Left cardiac atrium (tissue), 4 donors: ENCODE measurements around the gene LTA4H. TPM values are rescaled to one million over a fixed set of nuclear protein-coding genes. Genes with fewer than 3 reads are reported as not detected.
"Not testable (repeated sequence)": the region's sequence is repeated elsewhere in the genome, so short reads cannot be mapped to it uniquely, and the experiment has no call there.

Source experiments
- ATAC-seq, 2 donors: fragments of 200-7000 bp; cut with Tn5 transposase; one replicate each; pipeline ENCODE4 v1.9.1; 2020; ENCODE audit warnings: mild to moderate bottlenecking in 2 of 2, moderate library complexity in 2 of 2
- DNase-seq: peaks from one replicate; pipeline ENCODE4 v3.0.0-alpha.2; 2020
- intact Hi-C, 2 donors: fragments of 100-400 bp; cut with DNase I; formaldehyde crosslinking; loops; one replicate each; pipeline versions ENCODE4 v1.14.1 to v1.15.1; 2022 to 2023
- long read RNA-seq: library from polyadenylated mRNA; unstranded; transcript quantifications from one replicate; pipeline ENCODE4 v2.0.0, GENCODE V29; 2021
- total RNA-seq, 2 donors: library from RNA; stranded (reverse); fragmentation: NEBNext Ultra II Directional; extraction: Animal tissue kit (Norgen Biotek cat#: 25700); gene quantifications; one replicate each; pipeline ENCODE4 v1.2.1, GENCODE V29; 2021
- donor health status: DM: no; HTN: yes; CAD: no.
- donor health status: DM: no; HTN: yes; CAD: no; lungs with severe emphysema.
- donor health status: DM: yes; HTN: yes; CAD: no.
- donor health status: Dilated cardiomyopathy.

The LTA4H gene
- total RNA-seq = 10 to 100 TPM; 35.3 to 40.3 TPM
- long read RNA-seq, transcript LTA4H-201 (19 exons, 2,139 nt) = major isoform, 57 of 74 reads
- long read RNA-seq, partial matches to known transcripts = 2 of 74 reads
- long read RNA-seq, other reads (novel, unspliced or antisense) = 15 of 74 reads

DNA sequence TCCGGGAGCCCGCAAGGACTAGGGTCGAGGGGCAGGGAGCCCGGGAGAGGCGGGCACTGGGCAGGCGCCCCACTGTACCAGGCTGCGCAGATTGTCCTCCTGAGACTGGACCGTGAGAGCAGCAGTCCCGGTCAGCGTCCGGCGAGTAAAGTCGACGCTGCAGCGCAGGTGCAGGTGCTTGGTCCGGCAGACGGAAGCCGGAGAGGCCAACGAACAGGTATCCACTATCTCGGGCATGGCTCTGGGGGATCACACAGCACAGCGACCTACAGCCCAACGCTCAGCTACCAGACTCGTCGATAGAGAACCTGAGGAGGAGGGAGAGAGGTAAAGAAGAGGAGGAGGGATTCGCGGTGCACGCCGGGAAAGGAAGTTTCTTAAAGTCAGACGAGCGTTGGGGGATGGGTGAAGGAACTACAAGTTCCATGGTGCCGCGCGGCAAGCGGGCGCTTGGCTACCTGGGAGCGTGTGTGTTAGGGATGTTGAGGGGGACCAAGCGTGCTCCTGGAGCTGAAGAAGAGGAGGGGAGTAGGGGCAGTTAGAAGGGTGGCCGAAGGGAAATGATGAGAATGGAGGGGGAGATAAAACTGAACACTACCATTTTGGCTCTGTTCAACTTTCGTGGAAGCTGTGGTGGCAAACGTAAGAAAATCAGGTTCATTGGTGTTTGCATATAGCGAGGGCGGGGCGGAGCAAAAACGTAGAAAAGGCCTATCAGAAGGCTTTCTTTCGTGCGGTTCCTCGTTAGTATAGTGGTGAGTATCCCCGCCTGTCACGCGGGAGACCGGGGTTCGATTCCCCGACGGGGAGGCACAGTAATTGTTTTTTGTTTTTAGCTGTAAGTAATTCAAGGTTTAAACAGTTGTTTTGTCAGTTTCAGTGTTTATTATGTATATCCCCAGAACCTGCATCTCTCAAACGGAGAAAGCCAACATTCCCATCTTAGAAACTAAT is at the start of gene LTA4H:
TSS of gene LTA4H (minus strand) at position 305 of the 954 bp plus-strand sequence. CDS start at position 237, 68 bp downstream.
- intact Hi-C loops = no loop called here
- DNase-seq = peak; percentile 98
- peak; percentile 98 to 99 for ATAC-seq

DNA sequence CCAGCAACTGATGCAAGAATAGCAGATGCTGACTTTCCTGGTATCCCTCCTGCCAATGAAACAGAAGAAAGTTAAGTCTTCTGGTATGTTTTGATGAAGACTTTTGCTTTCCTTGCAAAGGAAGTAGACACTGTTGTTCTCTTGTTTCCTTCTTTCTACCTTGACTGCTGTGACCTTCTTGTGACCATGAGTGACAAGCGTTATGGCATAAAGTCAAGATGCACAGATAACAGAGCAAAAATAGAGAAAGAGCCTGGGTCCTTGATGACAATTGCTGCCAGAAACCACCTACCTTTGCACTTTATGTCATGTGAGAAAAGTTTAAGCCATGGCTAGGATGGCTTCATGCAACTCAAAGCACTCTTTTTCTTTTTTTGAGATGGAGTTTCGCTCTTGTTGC is 49.2 kb upstream of the LTA4H start:
- intact Hi-C loops = no loop called here
- ATAC-seq = no peak
- no peak for DNase-seq

DNA sequence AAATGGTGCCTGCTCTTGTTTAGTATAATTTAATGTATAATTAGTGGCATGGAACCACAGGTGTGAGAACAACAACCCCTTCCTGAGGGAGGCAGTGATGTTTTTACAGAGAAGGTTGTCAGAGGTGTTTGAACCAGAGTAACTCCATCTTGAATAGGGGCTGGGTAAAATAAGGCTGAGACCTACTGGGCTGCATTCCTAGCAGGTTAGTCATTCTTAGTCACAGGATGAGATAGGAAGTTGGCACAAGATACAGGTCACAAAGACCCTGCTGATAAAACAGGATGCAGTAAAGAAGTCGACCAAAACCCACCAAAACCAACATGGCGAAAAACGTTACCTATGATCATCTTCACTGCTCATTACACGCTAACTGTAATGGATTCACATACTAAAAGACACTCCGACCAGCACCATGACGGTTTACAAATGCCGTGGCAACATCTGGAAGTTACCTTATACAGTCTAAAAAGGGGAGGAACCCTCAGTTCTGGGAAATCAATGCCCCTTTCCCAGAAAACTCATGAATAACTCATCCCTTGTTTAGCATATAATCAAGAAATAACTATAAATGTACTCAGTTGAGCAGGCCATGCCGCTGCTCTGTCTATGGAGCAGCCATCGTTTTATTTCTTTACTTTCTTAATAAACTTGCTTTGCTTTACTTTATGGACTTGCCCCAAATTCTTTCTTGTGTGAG is 47.8 kb upstream of the LTA4H start:
- intact Hi-C loops = no loop called here
- ATAC-seq (no peak), DNase-seq (no peak)

DNA sequence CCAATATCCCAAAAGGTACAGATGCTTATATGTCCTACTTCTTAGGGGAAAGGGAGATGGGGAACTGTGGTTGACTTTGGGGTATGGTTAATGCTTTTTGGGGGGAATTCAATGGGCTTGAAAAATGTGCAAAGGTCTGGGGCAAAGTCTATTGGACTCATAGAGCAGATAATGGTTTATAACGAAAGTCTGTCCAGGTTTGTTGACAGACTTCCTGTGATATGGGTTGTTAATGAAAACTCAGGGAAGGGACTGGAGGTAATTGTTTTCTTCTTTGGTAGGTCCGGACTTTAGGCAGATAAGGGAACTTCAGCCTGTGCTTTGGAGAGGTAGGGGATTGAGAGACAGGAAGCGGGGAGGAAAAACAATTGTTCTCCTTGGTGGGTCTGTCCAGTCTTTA is 46.2 kb upstream of the LTA4H start:
- ATAC-seq (no peak), DNase-seq (no peak)
- intact Hi-C loops = no loop called here

DNA sequence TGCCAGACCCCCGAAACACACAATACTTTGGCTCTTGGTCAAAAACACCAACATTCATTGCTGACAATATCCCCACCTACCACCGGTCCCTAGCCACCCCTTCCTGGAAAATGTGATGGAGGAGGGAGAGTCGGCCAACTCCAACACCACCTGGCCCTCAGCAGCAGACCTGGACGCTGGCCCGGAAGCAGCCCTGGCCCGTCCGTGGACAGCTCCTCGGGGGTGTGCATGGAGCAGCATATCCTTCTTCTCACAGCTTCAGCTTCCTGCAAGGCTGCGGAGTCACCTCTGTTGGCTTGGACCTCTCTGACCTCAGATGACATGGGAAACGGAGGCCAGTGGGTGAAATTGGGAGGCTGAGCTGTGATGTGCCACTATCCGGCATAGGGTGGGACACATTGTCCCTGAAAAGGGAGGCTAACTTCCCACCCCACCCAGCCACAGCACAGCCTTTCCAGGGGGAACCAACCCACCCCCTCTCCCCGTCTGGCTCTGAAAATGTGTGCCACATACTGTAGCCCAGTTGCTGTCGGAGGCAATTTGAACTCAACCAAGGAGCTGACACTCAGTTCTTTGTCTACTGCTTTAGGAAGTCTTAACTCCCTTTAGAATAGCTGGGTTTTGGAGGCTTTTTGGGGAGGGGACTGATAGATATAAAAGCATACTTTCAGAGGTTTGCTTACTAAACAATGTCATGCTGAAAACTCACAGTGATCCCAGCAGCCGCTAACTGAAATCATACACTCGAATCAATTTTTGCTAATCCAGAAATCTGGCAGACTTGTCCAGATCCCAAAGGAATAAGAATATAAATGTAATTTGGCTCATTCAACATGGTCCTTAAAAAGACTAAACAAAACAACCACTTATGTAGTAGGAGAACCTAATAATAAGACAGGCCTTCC is 43.1 kb upstream of the LTA4H start:
- ATAC-seq (peak; percentile 77 to 92), DNase-seq (peak; percentile 80)
- intact Hi-C loops = no loop called here

DNA sequence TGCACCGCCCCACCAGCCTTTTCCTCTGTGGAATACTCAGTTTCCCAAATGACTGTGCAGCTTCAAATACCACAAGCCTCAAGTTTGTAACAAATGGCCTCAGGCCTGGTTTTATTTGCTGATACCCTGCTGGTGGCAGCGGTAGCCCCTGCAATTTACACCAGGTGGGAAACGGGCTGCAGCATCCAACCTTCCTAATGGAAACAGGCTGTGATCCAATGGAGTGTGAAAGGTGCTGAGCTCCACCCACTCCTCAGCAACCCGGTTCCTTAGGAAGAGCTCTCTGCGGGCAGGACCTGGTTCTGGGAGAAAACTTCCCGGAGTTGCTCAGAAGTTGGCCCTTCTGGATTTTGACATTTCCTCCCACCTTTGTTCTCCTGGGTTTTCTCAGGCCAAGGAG is 41.7 kb upstream of the LTA4H start:
- intact Hi-C loops = no loop called here
- ATAC-seq = no peak
- no peak for DNase-seq

DNA sequence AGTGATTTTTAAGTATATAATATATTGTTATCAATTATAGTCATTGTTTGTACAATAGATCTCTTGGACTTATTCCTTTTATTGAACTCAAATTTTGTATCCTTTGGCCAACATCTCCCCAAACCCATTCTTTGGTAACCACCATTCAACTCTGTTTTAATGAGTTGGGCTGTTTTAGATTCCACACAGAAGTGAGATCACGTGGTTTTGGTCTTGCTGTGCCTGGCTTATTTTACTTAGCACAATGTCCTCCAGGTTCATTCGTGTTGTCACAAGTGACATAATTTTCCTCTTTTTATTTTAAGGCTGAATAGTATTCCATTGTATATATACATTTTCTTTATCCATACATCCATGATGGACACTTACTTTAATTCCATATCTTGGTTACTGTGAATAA is 40.2 kb upstream of the LTA4H start:
- no peak for DNase-seq
- no peak for ATAC-seq
- intact Hi-C loops = no loop called here

DNA sequence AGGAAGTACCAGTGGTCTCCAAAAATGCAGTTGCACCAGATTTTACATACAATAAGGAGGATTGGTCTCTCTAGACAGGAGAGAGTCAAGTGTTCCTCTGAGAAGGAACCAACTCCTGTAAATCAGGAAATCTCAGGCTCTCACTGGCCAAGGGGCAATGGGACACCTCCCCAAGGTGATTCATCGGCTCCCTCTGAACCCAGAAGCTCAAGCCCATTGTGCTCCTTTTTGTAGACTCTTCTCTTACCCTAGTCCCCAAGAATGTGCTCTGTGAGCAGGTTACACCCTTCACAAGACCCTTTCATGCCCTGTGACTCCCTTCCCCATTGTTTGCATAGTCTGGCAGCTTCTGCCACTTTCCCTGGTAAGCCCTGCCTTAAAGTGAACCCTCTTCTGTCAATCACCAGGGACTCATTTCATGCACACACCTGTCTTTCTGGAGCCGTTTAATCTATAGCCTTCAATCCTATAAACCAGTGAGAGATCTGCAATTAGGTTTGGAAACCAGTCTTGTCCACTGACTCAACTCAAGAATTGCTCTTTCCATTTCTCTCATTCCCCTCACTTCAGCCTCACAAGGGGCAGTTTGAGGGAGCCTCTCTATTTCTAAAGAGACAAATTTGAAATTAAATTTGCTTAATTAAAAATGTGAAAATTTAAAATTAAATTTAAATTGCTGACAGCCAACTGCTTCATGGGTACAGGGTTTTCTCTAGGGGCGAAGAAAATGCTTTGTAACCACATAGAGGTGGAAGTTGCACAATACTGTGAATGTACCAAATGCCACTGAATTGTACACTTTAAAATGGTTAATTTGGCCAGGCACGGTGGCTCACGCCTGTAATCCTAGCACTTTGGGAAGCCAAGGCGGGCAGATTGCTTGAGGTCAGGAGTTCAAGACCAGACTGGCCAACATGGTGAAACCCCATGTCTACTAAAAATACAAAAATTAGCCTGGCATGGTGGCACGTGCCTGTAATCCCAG is 38.3 kb upstream of the LTA4H start:
- ATAC-seq = no peak

DNA sequence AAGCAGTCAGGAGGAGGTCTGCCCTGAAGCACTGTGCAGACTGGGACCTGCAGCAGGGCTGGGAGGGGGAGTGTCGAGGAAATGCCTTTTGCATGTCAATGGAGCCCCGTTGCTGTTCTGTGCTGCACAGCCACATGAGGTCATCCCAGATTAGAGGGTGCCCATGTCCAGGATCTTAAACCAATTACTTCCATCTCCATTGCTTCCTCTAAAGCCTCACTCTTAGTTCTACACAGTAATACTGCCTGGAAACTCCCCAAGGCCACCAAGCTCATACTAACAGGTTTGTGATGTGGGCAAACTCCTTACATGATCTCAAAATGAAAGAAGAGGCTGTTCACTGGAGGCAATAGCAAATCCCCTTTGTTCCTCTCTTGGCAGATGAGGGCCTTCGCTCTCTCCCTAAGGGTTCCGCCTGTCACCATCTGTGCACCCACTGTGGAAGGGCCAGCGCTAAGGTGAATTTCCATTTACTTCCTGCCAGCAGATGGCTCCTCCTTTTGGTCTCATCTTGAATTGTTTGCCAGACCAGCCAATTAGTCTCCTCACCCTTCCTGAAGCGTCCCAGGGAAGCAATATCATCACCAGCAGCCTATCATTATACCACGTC is 35.4 kb upstream of the LTA4H start:
- DNase-seq = no peak
- peak in 1 of 2 donors; percentile 54 for ATAC-seq
- intact Hi-C loops = no loop called here

More for the DNA sequence above, 38.3 kb upstream of the LTA4H start:
- intact Hi-C loops = no loop called here
- DNase-seq = no peak

DNA sequence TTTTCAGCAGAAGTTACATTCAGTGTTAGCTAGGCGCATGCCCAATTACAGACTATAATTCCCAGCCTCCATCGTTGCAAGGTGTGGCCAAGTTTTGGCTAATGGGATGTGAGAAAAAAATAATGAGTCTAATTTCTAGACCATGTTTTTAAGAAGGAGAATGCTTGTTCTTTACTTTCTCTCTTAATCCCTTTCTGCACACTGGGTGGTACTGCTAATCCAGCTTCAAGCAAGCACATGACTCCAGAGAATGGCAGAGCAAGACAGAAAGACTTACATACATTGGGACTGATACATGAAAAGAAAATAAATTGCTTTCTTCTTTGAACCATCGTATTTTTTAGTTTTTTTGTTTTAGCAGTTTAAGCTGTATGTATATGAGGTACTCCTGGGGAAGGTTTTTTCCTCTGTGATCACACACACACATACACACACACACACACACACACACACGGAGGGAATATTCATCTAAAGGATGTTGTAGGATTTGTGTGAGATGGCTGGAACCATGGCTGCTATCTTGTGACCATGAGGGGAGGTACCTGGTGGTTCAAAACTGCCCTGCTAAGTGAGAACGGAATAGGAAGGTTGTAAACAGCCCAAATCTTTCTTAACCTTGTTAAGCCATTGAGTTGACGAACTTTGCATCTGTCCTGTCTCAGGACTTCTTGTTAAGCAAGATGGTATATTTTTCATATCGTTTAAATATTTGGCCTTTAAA is 34.3 kb upstream of the LTA4H start:
- no peak for ATAC-seq
- no peak for DNase-seq
- intact Hi-C loops = no loop called here

DNA sequence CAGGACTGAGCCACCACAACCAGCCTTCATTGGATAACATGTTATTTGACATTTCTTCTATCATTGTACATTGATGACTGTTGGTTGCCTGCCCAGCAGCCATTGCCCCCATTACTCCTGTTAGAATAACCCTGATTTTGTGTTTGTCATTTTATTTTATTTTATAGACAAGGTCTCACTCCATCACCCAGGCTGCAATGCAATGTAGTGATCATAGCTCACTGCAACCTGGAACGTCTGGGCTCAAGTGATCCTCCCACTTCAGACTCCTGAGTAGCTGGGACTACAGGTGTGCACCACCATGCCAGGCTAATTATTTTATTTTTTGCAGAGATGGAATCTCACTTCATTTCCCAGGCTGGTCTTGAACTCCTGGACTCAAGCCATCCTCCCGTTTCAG is 33.2 kb upstream of the LTA4H start:
- DNase-seq = no peak
- ATAC-seq = no peak
- intact Hi-C loops = no loop called here

DNA sequence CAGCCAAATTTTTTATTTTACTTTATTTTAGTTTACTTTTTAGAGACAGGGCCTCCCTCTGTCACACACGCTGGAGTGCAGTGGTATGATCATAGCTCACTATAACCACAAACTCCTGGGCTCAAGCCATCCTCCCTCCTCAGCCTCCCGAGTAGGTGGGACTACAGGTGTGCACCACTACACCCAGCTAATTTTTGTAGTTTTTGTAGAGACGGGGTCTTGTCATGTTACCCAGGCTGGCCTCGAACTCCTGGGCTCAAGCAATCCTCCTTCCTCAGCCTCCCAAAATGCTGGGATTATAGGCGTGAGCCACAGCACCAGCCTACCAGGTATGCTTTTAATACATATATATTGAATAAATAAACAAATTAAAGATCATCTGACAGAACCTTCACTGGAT is 32.7 kb upstream of the LTA4H start:
- DNase-seq = no peak
- intact Hi-C loops = no loop called here
- no peak for ATAC-seq

DNA sequence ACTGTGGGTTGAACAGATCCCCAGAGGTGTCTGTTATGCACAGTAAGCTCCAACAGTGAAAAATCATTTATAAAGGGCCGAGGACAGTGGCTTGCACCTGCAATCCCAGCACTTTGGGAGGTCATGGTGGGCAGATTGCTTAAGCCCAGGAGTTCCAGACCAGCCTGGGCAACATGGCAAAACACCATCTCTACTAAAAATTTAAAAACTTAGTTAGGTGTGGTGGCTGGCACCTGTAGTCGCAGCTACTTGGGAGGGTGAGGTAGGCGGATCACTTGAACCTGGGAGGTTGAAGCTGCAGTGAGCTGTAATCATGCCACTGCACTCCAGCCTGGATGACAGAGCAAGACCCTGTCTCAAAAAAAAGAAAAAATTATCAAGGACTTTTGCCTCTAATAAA is 30.4 kb upstream of the LTA4H start:
- ATAC-seq, intact Hi-C loops, DNase-seq: not testable (repeated sequence)

DNA sequence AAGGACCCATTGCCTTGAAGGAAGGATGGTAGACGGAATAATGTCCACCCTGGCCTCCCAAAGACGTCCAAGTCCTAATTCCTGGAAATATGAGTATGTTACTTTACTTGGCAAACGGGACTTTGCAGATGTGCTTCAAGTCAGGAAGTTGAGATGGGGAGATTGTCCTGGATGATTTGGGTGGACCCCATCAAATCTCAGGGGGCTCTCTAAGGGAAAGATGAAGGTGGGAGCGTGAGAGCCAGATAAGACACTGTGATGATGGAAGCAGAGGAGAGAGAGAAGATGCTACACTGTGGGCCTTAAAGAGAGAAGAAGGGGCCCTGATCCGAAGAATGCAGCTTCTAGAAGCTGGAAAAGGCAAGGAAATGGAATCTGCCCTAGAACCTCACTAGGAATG is 29.6 kb upstream of the LTA4H start:
- intact Hi-C loops = loop anchor here in 1 of 2 donors (5.0 kb wide), 2 partner anchors 147 to 452 kb away; no protein-coding TSS in a partner anchor
- DNase-seq (no peak), ATAC-seq (no peak)

DNA sequence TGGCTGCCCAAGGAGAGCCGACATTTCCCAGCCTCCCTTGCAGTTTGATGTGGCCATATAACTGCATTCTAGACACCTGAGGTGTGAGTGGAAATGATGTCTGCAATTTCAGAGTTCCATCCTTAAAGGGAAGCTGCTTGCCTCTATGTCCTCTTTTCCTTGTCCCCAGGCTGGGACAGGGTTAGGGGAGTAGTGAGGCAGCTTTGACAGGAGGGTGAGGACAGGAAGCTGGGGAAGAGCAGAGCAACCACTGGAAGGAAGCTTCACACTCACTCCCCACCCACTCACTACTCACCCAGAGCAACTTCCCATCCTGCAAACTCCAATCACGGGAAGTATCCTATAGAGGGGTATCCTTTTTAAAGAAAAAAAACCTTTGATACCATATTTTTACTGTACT is 28.9 kb upstream of the LTA4H start:
- DNase-seq (no peak), ATAC-seq (peak in 1 of 2 donors; percentile 48)
- intact Hi-C loops = loop anchor here in 1 of 2 donors (5.0 kb wide), 2 partner anchors 148 to 453 kb away; no protein-coding TSS in a partner anchor

DNA sequence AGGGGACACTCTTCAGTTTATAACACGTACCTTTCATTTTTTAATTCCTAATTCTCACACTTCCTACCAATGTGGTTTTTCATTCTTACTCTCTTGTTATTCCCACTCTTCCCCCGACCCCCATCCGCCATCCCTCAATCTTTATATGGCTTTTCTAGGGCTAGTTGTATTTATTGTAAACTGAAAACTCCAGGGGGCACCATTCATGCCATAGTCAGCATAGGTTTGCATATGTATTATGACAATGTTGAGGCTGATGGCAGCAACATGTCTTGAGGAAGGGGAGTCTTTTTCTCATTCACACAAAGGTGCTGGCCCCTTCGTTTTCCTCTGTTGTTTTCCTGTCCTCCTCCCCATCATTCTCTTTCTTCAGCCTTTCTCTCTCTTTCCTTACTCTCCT is 27.7 kb upstream of the LTA4H start:
- DNase-seq (no peak), ATAC-seq (no peak)
- intact Hi-C loops = loop anchor here (2.0 to 5.0 kb wide), 3 partner anchors 149 to 454 kb away; no protein-coding TSS in a partner anchor
